ENCODE data around the gene KCNK5.

The KCNK5 gene

DNA sequence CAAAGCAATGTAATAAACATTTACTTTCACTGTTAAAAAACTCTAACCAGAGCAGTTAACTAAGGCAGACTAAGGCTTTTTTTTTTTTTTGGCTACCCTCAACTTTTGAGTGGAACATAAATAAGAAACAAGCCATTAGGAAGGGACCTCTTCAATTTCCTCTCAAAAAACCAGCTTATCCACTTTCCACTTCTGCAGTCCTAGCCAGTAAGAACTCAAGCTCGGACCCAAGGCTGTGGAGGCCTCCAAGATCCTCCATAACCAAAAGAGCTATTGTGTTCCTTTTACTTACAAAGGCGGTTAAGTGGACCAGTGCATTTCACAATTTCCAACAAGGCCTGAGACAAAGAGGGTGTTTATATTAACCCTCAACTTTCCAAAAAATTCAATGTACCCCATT lies 5.3 kb downstream of the KCNK5 start:
- Histone ChIP-seq H3K27me3 (ENCODE audit: insufficient read depth, poor library complexity, severe bottlenecking) (no peaks in the 10 kb centered on the region), H3K27ac (ENCODE audit: poor library complexity, severe bottlenecking) (no peak overlapping the region), H3K9me3 (ENCODE audit: severe bottlenecking) (no peaks in the 10 kb centered on the region), H3K36me3 (ENCODE audit: low read depth) (no peaks in the 10 kb centered on the region), H3K4me3 (ENCODE audit: severe bottlenecking) (no peak overlapping the region), H3K4me1 (ENCODE audit: insufficient read depth, poor library complexity, severe bottlenecking) (peaks cover 3% of the 10 kb centered on the region)
- TF ChIP-seq, protein P1, sequence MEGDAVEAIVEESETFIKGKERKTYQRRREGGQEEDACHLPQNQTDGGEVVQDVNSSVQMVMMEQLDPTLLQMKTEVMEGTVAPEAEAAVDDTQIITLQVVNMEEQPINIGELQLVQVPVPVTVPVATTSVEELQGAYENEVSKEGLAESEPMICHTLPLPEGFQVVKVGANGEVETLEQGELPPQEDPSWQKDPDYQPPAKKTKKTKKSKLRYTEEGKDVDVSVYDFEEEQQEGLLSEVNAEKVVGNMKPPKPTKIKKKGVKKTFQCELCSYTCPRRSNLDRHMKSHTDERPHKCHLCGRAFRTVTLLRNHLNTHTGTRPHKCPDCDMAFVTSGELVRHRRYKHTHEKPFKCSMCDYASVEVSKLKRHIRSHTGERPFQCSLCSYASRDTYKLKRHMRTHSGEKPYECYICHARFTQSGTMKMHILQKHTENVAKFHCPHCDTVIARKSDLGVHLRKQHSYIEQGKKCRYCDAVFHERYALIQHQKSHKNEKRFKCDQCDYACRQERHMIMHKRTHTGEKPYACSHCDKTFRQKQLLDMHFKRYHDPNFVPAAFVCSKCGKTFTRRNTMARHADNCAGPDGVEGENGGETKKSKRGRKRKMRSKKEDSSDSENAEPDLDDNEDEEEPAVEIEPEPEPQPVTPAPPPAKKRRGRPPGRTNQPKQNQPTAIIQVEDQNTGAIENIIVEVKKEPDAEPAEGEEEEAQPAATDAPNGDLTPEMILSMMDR (IDR thresholded peaks at IDR 0.05; ENCODE audit: poor library complexity, severe bottlenecking), result no peak
- ATAC-seq (ENCODE audit: low read depth) (no peak), DNase-seq (ENCODE audit: low spot score) (no peak)

DNA sequence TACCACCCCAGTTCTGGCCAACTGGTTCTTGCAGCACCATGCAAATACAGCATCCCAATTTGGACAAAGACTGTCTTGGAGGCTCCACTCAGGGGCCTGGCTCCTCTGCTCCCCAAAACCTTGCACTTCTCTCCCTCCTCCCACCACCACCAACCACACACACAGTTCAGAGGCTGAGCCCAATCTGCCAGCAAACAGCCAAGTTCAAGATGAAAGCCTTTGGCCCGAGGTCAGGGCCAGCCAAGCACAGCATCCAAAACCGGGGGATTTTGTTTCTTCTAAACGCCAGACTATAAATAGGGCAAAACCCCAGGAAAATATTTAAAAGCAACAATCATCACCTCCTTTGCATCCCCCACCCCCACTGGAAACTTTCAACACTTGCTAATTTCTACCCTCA lies 5.7 kb downstream of the KCNK5 start:
- Histone ChIP-seq H3K27ac (ENCODE audit: poor library complexity, severe bottlenecking) (no peak overlapping the region), H3K36me3 (ENCODE audit: low read depth) (no peaks in the 10 kb centered on the region), H3K4me3 (ENCODE audit: severe bottlenecking) (no peak overlapping the region), H3K4me1 (ENCODE audit: insufficient read depth, poor library complexity, severe bottlenecking) (peaks cover 2% of the 10 kb centered on the region), H3K9me3 (ENCODE audit: severe bottlenecking) (no peaks in the 10 kb centered on the region), H3K27me3 (ENCODE audit: insufficient read depth, poor library complexity, severe bottlenecking) (no peaks in the 10 kb centered on the region)
- ATAC-seq (ENCODE audit: low read depth) (no peak), DNase-seq (ENCODE audit: low spot score) (no peak)
- TF ChIP-seq, protein P1 (IDR thresholded peaks at IDR 0.05; ENCODE audit: poor library complexity, severe bottlenecking), result no peak

DNA sequence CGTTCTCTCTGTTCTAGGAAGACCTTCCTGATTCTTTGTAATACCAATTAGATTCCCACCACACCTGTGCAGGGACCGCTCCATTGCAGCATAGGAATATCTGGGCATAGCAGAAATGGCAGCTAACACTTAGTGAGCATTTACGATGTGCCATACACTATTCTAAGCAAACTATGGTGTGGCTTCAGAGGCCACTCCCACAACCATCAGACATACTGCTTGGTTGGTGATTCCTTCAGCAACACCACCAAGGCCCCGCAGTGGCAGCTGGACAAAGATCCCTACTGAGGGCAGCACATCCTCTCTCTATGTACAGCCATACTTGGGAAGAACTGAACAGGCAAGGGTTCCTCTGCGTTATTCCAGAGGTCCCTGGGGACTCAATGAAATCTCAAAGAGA lies 6.2 kb downstream of the KCNK5 start:
- Histone ChIP-seq H3K4me3 (ENCODE audit: severe bottlenecking) (no peak overlapping the region), H3K36me3 (ENCODE audit: low read depth) (no peaks in the 10 kb centered on the region), H3K27ac (ENCODE audit: poor library complexity, severe bottlenecking) (no peak overlapping the region), H3K9me3 (ENCODE audit: severe bottlenecking) (no peaks in the 10 kb centered on the region), H3K4me1 (ENCODE audit: insufficient read depth, poor library complexity, severe bottlenecking) (no peaks in the 10 kb centered on the region), H3K27me3 (ENCODE audit: insufficient read depth, poor library complexity, severe bottlenecking) (no peaks in the 10 kb centered on the region)
- ATAC-seq (ENCODE audit: low read depth), result no peak
- no peak for DNase-seq (ENCODE audit: low spot score)
- TF ChIP-seq, protein P1 (IDR thresholded peaks at IDR 0.05; ENCODE audit: poor library complexity, severe bottlenecking), result no peak

DNA sequence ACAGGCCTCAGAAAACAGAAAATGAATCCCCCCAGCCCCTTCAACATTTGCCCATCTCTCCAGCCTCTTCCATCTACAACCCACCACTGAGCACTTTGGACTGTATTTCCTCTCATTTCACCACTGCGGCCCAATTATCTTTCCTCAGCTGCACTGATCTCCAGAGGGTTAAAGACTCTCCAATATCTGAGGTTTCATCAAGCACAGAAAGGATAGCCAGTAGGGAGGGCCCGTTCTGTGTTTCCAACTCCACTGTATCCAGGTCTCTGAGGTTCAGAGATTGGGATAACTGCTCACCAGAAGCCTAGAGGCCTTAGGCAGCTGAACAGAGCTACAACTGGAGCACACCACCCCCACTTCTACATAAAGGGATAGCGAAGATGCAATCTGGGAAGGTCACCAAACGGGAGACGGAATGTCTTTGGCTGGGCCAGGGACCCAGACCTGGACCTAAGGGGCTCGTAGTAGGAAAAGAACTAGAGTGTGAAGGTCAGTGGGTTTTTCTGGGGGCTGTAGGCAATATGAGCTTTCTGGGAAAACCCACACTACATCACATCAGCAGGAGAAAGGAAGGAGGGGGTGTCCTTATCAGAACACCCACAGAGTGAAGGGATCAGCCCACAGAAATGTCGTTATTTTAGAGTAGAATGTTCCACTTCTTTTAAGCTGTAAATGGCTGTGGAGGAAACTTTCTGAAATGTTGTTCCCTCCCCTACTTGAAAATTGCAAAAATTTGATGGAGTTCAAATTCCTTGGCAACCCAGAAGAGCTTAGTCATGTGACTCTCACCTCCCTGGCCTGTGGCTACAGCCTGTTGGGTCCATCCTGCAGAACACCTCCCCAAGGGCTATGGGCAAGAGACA lies 7.3 kb downstream of the KCNK5 start:
- Histone ChIP-seq H3K27me3 (ENCODE audit: insufficient read depth, poor library complexity, severe bottlenecking) (no peaks in the 10 kb centered on the region), H3K36me3 (ENCODE audit: low read depth) (no peaks in the 10 kb centered on the region), H3K27ac (ENCODE audit: poor library complexity, severe bottlenecking) (no peak overlapping the region), H3K4me3 (ENCODE audit: severe bottlenecking) (no peak overlapping the region), H3K9me3 (ENCODE audit: severe bottlenecking) (no peaks in the 10 kb centered on the region), H3K4me1 (ENCODE audit: insufficient read depth, poor library complexity, severe bottlenecking) (no peaks in the 10 kb centered on the region)
- ATAC-seq (ENCODE audit: low read depth) (no peak), DNase-seq (ENCODE audit: low spot score) (no peak)
- TF ChIP-seq, protein P1 (IDR thresholded peaks at IDR 0.05; ENCODE audit: poor library complexity, severe bottlenecking), result no peak

DNA sequence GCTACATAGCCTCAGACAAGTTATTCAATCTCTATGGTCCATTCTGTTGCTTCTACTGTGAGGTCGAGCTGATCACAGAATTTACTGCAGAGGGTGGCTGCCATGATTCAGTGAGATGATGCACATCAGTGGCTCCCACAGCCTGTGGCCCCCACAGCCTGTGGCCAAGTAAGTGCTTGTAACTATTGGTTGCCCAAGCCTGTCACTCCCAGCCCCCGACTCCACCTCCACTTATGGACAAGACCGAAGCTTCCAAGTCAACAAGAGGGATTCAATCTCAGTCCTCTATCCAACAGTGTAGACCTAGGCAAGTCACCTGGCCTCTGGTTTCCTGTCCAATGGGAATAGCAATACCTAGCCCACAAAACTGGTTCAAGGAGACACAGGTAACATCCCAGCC lies 8.2 kb downstream of the KCNK5 start:
- Histone ChIP-seq H3K36me3 (ENCODE audit: low read depth) (no peaks in the 10 kb centered on the region), H3K27ac (ENCODE audit: poor library complexity, severe bottlenecking) (no peak overlapping the region), H3K4me1 (ENCODE audit: insufficient read depth, poor library complexity, severe bottlenecking) (no peaks in the 10 kb centered on the region), H3K27me3 (ENCODE audit: insufficient read depth, poor library complexity, severe bottlenecking) (no peaks in the 10 kb centered on the region), H3K9me3 (ENCODE audit: severe bottlenecking) (no peaks in the 10 kb centered on the region), H3K4me3 (ENCODE audit: severe bottlenecking) (no peak overlapping the region)
- DNase-seq (ENCODE audit: low spot score), result no peak
- ATAC-seq (ENCODE audit: low read depth), result no peak
- TF ChIP-seq, protein P1 (IDR thresholded peaks at IDR 0.05; ENCODE audit: poor library complexity, severe bottlenecking), result no peak

All from RWPE2 (cell line).